MM.1S (cell line): ENCODE data around the gene PDE2A.

Experiments
- CTCF ChIP-seq: fragments of 300-600 bp; sonication (generic); IDR thresholded peaks from 2 replicates; pipeline ENCODE4 v1.5.1; 2016; ENCODE audit warnings: antibody characterized with exemption, low read length, mixed read lengths
- EZH2 ChIP-seq: fragments of 300-600 bp; sonication (generic); optimal IDR thresholded peaks from 2 replicates; pipeline ENCODE3; 2017; ENCODE audit warnings: low read depth, mild to moderate bottlenecking, antibody characterized with exemption, low read length, mixed read lengths
- EZH2phosphoT487 ChIP-seq: fragments of 300-600 bp; sonication (generic); IDR thresholded peaks from 2 replicates; pipeline ENCODE4 v1.6.1; 2018; ENCODE audit warnings: antibody characterized with exemption, low read length

DNA sequence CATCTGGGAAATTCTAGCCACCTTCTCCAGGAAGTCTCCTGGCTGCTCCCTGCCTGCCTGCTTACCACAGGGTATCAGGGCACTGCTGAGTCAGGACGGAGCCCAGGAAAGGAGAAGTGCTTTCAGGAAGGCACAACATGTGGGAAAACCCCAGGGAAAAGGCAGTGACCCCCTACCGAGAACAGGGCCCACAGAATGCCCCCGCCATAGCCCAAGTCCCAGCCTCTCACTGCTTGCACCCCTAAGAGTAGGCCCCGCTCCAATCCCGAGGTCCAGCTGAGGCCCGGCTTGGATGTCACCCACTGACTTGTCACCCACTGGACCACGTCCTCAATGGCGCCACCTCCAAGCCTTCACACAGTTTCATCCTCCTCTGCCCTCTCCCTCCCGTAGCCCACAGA is 43.9 kb upstream of the PDE2A start:
- TF ChIP-seq EZH2 (no peak), CTCF (no peak), EZH2phosphoT487 (no peak)
